ENCODE data around the gene CFAP90. TPM values are rescaled to one million over a fixed set of nuclear protein-coding genes. Genes with fewer than 3 reads are reported as not detected.

CFAP90 gene
- total and polyA plus RNA-seq, 4 experiments from 2014 or later: not detected

Other genes starting within 250 kb of the CFAP90 start
- gene FASTKD3, start 17.9 kb upstream of the CFAP90 start, total RNA-seq: 10 to 100 TPM; 11.3 to 14.0 TPM
- 10 to 100 TPM; 11.1 to 17.6 TPM for gene FASTKD3, start 17.9 kb upstream of the CFAP90 start, polyA plus RNA-seq
- gene MTRR, start 18.0 kb upstream of the CFAP90 start, total RNA-seq: 100 to 1,000 TPM in 1 of 2 experiments, 10 to 100 TPM in 1; 97.1 to 107 TPM
- 100 to 1,000 TPM in 1 of 2 donors, 10 to 100 TPM in 1; 50.9 to 117 TPM for gene MTRR, start 18.0 kb upstream of the CFAP90 start, polyA plus RNA-seq